SK-N-SH (cell line): ENCODE results near the gene SMIM32.

Experiments
- GABPA ChIP-seq: IDR thresholded peaks from 2 replicates; pipeline ENCODE4 v1.4.0; 2012; ENCODE audit warnings: low read depth, mild to moderate bottlenecking
- GATA2 ChIP-seq: sonication (generic); formaldehyde crosslinking; IDR thresholded peaks from 2 replicates; pipeline ENCODE4 v1.5.0; 2020; ENCODE audit warnings: mild to moderate bottlenecking, missing genetic modification reagents
- POLR2AphosphoS5 ChIP-seq: IDR thresholded peaks from 2 replicates; pipeline ENCODE4 v1.6.1; 2012; ENCODE audit warnings: low read depth, low read length
- SIN3A ChIP-seq: IDR thresholded peaks from 2 replicates; pipeline ENCODE4 v1.6.1; 2012; ENCODE audit warnings: low read depth, mild to moderate bottlenecking, low read length, moderate library complexity, borderline replicate concordance
- YY1 ChIP-seq: IDR thresholded peaks from 2 replicates; pipeline ENCODE4 v1.4.0; 2012; ENCODE audit warnings: low read depth, mild to moderate bottlenecking
- TF ChIP-seq, protein P1 (sequence below): fragments of 200-600 bp; sonication (generic); IDR thresholded peaks from 2 replicates; pipeline ENCODE4 v1.6.1; 2017; ENCODE audit warnings: antibody characterized with exemption, mild to moderate bottlenecking, moderate library complexity
- TF ChIP-seq, protein P2 (sequence below): IDR thresholded peaks from 2 replicates; pipeline ENCODE4 v1.4.0; 2012; ENCODE audit warnings: low read depth
- TF ChIP-seq, protein P3 (sequence below): IDR thresholded peaks from 2 replicates; pipeline ENCODE4 v1.4.0; 2012; ENCODE audit warnings: low read depth, borderline replicate concordance

GRCh38 chr5:136164226-136164625 is 28.7 kb downstream of the SMIM32 start:
- TF ChIP-seq GABPA (no peak), POLR2AphosphoS5 (no peak), SIN3A (no peak), YY1 (no peak), GATA2 (CRISPR knock-in tag) (no peak)
- TF ChIP-seq, protein P1, sequence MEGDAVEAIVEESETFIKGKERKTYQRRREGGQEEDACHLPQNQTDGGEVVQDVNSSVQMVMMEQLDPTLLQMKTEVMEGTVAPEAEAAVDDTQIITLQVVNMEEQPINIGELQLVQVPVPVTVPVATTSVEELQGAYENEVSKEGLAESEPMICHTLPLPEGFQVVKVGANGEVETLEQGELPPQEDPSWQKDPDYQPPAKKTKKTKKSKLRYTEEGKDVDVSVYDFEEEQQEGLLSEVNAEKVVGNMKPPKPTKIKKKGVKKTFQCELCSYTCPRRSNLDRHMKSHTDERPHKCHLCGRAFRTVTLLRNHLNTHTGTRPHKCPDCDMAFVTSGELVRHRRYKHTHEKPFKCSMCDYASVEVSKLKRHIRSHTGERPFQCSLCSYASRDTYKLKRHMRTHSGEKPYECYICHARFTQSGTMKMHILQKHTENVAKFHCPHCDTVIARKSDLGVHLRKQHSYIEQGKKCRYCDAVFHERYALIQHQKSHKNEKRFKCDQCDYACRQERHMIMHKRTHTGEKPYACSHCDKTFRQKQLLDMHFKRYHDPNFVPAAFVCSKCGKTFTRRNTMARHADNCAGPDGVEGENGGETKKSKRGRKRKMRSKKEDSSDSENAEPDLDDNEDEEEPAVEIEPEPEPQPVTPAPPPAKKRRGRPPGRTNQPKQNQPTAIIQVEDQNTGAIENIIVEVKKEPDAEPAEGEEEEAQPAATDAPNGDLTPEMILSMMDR, result no peak
- TF ChIP-seq, protein P2, sequence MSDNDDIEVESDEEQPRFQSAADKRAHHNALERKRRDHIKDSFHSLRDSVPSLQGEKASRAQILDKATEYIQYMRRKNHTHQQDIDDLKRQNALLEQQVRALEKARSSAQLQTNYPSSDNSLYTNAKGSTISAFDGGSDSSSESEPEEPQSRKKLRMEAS, result no peak
- TF ChIP-seq, protein P3, sequence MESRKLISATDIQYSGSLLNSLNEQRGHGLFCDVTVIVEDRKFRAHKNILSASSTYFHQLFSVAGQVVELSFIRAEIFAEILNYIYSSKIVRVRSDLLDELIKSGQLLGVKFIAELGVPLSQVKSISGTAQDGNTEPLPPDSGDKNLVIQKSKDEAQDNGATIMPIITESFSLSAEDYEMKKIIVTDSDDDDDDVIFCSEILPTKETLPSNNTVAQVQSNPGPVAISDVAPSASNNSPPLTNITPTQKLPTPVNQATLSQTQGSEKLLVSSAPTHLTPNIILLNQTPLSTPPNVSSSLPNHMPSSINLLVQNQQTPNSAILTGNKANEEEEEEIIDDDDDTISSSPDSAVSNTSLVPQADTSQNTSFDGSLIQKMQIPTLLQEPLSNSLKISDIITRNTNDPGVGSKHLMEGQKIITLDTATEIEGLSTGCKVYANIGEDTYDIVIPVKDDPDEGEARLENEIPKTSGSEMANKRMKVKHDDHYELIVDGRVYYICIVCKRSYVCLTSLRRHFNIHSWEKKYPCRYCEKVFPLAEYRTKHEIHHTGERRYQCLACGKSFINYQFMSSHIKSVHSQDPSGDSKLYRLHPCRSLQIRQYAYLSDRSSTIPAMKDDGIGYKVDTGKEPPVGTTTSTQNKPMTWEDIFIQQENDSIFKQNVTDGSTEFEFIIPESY, result no peak
